Right lobe of liver (tissue), 6 donors: ENCODE measurements around the gene BDKRB2. TPM values are rescaled to one million over a fixed set of nuclear protein-coding genes. Genes with fewer than 3 reads are reported as not detected.
A peak's percentile ranks its signal among the peaks of the same experiment; 100 is the strongest.

Source experiments
- ATAC-seq, 4 donors: fragments of 200-7000 bp; cut with Tn5 transposase; one replicate each; pipeline ENCODE4 v1.9.1; 2020; ENCODE audit warnings: mild to moderate bottlenecking in 4 of 4, moderate library complexity in 4 of 4
- DNase-seq, 3 donors: peaks; one replicate each; pipeline ENCODE4 v3.0.0-alpha.2; 2020
- H3K27ac ChIP-seq, 3 donors: fragments of 200-600 bp; one replicate each; pipeline ENCODE4 v1.8.0; 2022
- H3K27me3 ChIP-seq, 2 donors: fragments of 200-600 bp; one replicate each; pipeline ENCODE4 v1.8.0; 2022
- H3K36me3 ChIP-seq, 4 donors: fragments of 200-600 bp; sonication (generic) in 1 of 4; one replicate each; pipeline versions ENCODE4 v1.5.1 to v1.8.0; 2017 to 2022; ENCODE audit warnings: control low read depth in 1 of 4
- H3K4me1 ChIP-seq, 4 donors: fragments of 200-600 bp; sonication (generic) in 1 of 4; one replicate each; pipeline versions ENCODE4 v1.5.1 to v1.8.0; 2017 to 2022; ENCODE audit warnings: control low read depth in 1 of 4
- H3K4me3 ChIP-seq, 3 donors: fragments of 200-600 bp; one replicate each; pipeline ENCODE4 v1.8.0; 2022
- H3K9me3 ChIP-seq, 4 donors: fragments of 200-600 bp; sonication (generic) in 1 of 4; one replicate each; pipeline versions ENCODE4 v1.5.1 to v1.8.0; 2017 to 2022; ENCODE audit warnings: control low read depth in 1 of 4
- POLR2A ChIP-seq: fragments of 450-650 bp; IDR thresholded peaks from one replicate; pipeline ENCODE4 v1.6.1; 2017; ENCODE audit warnings: antibody characterized with exemption, mild to moderate bottlenecking
- WGBS: methylation state at CpG from one replicate; pipeline ENCODE4 v1.1.6; 2018; ENCODE audit warnings: low coverage, low lambda C conversion rate; ENCODE audit not compliant: insufficient coverage; ENCODE audit errors: missing lambda C conversion rate; 5-methylcytosine and 5-hydroxymethylcytosine counted together
- intact Hi-C, 2 donors: fragments of 100-400 bp; cut with DNase I; formaldehyde crosslinking; loops; one replicate each; pipeline versions ENCODE4 v1.11.2 to v1.14.1; 2022
- total RNA-seq, 6 experiments: library from RNA; depleted of rRNA in 2 of 6; stranded (reverse); fragments of >200 nt in 2 of 6; fragmentation: NEBNext Ultra II Directional in 3 of 6; extraction: Animal tissue kit (Norgen Biotek cat#: 25700) in 3 of 6; gene quantifications; one replicate each; pipeline versions ENCODE4 v1.1.0 to v1.2.4, GENCODE V29; 2016 to 2023
- TF ChIP-seq, protein P1 (sequence below), 4 donors: fragments of 200-600 bp in 3 of 4; fragments of 450-650 bp in 1 of 4; IDR thresholded peaks; one replicate each; pipeline versions ENCODE4 v1.5.1 to v1.8.0; 2016 to 2022; ENCODE audit warnings: antibody characterized with exemption in 4 of 4, mild to moderate bottlenecking in 2 of 4
- donor health status: DM: no; HTN: yes; CAD: no.
- donor health status: DM: no; HTN: no; CAD: no.
- donor health status: DM: no; HTN: no; CAD: no.
- donor health status: DM: no; HTN: yes; CAD: no.
- donor health status: DM: no; HTN: yes; CAD: no.

Gene BDKRB2
- total RNA-seq, 6 experiments from 2014 or later: 0.07 to 0.60 (median 0.22) TPM

GRCh38 chr14:96197163-96197852 lies 7.3 kb upstream of the BDKRB2 start:
- H3K27ac ChIP-seq: no peak overlapping the region
- intact Hi-C loops: loop anchor here in 1 of 2 donors (10.0 kb wide), 1 partner anchor 93 kb away; no protein-coding TSS in a partner anchor
- ATAC-seq: no peak
- H3K4me1 ChIP-seq: peaks cover 0 to 14% (median 0%) of the 10 kb centered on the region in 4 donors
- no peak overlapping the region for H3K4me3 ChIP-seq
- no peaks in the 10 kb centered on the region for H3K36me3 ChIP-seq
- H3K27me3 ChIP-seq: no peaks in the 10 kb centered on the region
- no peaks in the 10 kb centered on the region for H3K9me3 ChIP-seq
- TF ChIP-seq, protein P1, sequence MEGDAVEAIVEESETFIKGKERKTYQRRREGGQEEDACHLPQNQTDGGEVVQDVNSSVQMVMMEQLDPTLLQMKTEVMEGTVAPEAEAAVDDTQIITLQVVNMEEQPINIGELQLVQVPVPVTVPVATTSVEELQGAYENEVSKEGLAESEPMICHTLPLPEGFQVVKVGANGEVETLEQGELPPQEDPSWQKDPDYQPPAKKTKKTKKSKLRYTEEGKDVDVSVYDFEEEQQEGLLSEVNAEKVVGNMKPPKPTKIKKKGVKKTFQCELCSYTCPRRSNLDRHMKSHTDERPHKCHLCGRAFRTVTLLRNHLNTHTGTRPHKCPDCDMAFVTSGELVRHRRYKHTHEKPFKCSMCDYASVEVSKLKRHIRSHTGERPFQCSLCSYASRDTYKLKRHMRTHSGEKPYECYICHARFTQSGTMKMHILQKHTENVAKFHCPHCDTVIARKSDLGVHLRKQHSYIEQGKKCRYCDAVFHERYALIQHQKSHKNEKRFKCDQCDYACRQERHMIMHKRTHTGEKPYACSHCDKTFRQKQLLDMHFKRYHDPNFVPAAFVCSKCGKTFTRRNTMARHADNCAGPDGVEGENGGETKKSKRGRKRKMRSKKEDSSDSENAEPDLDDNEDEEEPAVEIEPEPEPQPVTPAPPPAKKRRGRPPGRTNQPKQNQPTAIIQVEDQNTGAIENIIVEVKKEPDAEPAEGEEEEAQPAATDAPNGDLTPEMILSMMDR (IDR thresholded peaks at IDR 0.05): no peak
- no peak for TF ChIP-seq POLR2A
- DNase-seq: no peak
- whole genome bisulfite sequencing: 93% methylated on average over 11 of the region's 20 CpGs

DNA sequence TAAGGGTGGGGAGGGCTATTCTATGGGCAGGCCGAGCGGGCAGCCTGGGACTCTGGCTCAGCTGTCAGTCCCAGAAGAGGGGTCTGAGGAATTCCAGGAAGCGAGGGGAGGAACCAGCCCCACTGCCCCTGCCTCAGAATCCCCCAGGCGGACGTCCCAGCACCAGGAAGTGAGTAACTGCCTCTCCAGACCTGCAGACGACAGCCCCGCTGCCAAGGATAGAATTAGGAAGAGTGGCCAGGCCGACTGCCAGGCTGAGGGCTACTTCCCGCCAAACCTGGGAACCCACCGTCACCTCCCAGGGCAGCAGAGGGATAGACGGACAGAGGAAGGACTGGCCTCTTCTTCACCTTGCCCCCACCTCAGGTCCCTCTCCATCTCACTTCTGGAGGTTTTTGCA lies 6.7 kb upstream of the BDKRB2 start:
- no peaks in the 10 kb centered on the region for H3K9me3 ChIP-seq
- TF ChIP-seq, protein P1 (IDR thresholded peaks at IDR 0.05): no peak
- TF ChIP-seq POLR2A: no peak
- no CpG with 5 or more reads among the region's 11 CpGs for WGBS
- intact Hi-C loops: loop anchor here in 1 of 2 donors (10.0 kb wide), 1 partner anchor 93 kb away; no protein-coding TSS in a partner anchor
- DNase-seq (no peak), ATAC-seq (peak in 3 of 4 donors; percentile 5 to 51 (median 35))
- H3K27ac ChIP-seq: no peak overlapping the region
- no peaks in the 10 kb centered on the region for H3K27me3 ChIP-seq
- H3K4me3 ChIP-seq: no peak overlapping the region
- peaks cover 0 to 14% (median 0%) of the 10 kb centered on the region in 4 donors for H3K4me1 ChIP-seq
- no peaks in the 10 kb centered on the region for H3K36me3 ChIP-seq

DNA sequence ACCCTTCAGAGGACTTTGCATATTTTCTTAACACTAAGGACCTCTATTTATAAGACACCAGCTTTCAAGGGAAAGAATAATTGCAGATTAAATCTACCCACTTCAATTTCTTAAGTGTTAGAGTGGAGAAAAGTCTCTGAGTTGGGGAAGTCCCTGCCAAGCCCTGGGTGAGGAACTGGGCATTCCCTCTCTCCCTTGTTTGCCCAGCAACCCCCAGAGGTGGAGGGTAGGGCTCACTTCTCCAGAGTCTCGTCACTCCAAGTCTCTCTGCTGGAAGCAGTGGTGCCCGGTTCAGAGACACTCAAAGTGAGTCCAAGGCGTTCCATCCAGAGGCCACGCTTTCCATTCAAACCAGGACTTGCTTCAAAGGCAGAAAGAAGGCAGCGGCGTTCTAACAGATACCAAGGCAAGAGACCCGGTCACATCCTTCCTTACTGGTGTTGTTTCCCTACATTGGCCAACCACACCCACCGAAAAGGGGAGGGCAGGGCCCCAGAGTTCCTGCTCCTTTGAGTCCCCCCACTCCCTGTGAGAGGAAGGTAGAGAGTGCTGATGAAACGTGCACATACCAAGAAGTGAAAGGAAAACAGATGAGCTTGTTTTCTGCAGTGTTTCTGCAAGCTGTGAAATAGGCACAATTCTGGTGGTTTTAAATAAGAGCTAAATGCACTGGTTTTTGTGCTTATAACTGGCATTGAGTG lies 6.1 kb upstream of the BDKRB2 start:
- ATAC-seq (peak in 2 of 4 donors; percentile 16 to 48), DNase-seq (no peak)
- Histone ChIP-seq H3K4me3 (no peak overlapping the region), H3K27me3 (no peaks in the 10 kb centered on the region), H3K9me3 (no peaks in the 10 kb centered on the region), H3K36me3 (no peaks in the 10 kb centered on the region), H3K27ac (no peak overlapping the region), H3K4me1 (peaks cover 0 to 14% (median 0%) of the 10 kb centered on the region in 4 donors)
- intact Hi-C loops: loop anchor here in 1 of 2 donors (10.0 kb wide), 1 partner anchor 94 kb away; no protein-coding TSS in a partner anchor
- WGBS: 25% methylated on average over 5 of the region's 9 CpGs
- no peak for TF ChIP-seq POLR2A
- TF ChIP-seq, protein P1 (IDR thresholded peaks at IDR 0.05): no peak

- no CpG with 5 or more reads among the region's 8 CpGs for WGBS
- intact Hi-C loops: no loop called here
- H3K4me3 ChIP-seq: no peak overlapping the region
- no peak for ATAC-seq
- no peaks in the 10 kb centered on the region for H3K27me3 ChIP-seq
- no peak overlapping the region for H3K27ac ChIP-seq
- DNase-seq: no peak
- peaks cover 0 to 14% (median 0%) of the 10 kb centered on the region in 4 donors for H3K4me1 ChIP-seq
- H3K9me3 ChIP-seq: no peaks in the 10 kb centered on the region
- TF ChIP-seq, protein P1 (IDR thresholded peaks at IDR 0.05): no peak
- no peak for TF ChIP-seq POLR2A
- H3K36me3 ChIP-seq: no peaks in the 10 kb centered on the region
Observed at GRCh38 chr14:96201157-96201556, 3.5 kb upstream of the BDKRB2 start.
